Pancreas (tissue), 10 donors: ENCODE measurements around the gene CBX4. TPM values are rescaled to one million over a fixed set of nuclear protein-coding genes. Genes with fewer than 3 reads are reported as not detected.
"Not testable (repeated sequence)": the region's sequence is repeated elsewhere in the genome, so short reads cannot be mapped to it uniquely, and the experiment has no call there.

Source experiments
- ATAC-seq, 4 donors: fragments of 200-7000 bp; cut with Tn5 transposase; one replicate each; pipeline versions ENCODE4 v1.8.0 to v1.9.1; 2020; ENCODE audit warnings: mild to moderate bottlenecking in 4 of 4, moderate library complexity in 4 of 4
- DNase-seq, 6 donors: peaks; one replicate each; pipeline ENCODE4 v3.0.0-alpha.2; 2020
- FAIRE-seq: peaks from 2 replicates; lab custom pipeline; 2012; peaks lifted over from hg19 to GRCh38; lab: Jason Lieb, UNC
- H3K27ac ChIP-seq, 4 donors: fragments of 200-600 bp; sonication (generic); 1 replicate in 3 of 4; 2 replicates in 1 of 4; pipeline versions ENCODE4 v1.5.0 to v1.8.0; 2020
- H3K27me3 ChIP-seq, 4 donors: fragments of 200-600 bp; one replicate each; pipeline ENCODE4 v1.8.0; 2021
- H3K36me3 ChIP-seq, 3 donors: fragments of 200-600 bp; sonication (generic) in 1 of 3; one replicate each; pipeline versions ENCODE4 v1.5.0 to v1.8.0; 2020 to 2021
- H3K4me1 ChIP-seq, 3 donors: fragments of 200-600 bp; one replicate each; pipeline ENCODE4 v1.8.0; 2021
- H3K4me3 ChIP-seq, 4 donors: fragments of 200-600 bp; sonication (generic) in 2 of 4; one replicate each; pipeline versions ENCODE4 v1.5.0 to v1.8.0; 2020 to 2021
- H3K9me3 ChIP-seq, 4 donors: fragments of 200-600 bp; one replicate each; pipeline ENCODE4 v1.8.0; 2021
- WGBS, 2 donors: extraction: QIAGEN DNeasy Blood & Tissue Kit; methylation state at CpG; one replicate each; pipeline ENCODE4 v1.1.7; 2013; 5-methylcytosine and 5-hydroxymethylcytosine counted together
- intact Hi-C, 3 donors: fragments of 100-400 bp; cut with DNase I; formaldehyde crosslinking; loops; one replicate each; pipeline versions ENCODE4 v1.11.1 to v1.14.2; 2022
- polyA plus RNA-seq, 2 donors: library from polyadenylated mRNA; stranded (reverse); fragments of 200-250 nt; gene quantifications; one replicate each; pipeline ENCODE4 v1.2.3, GENCODE V29; 2013
- total RNA-seq, 6 donors: library from RNA; stranded (reverse); fragmentation: NEBNext Ultra II Directional in 4 of 6; extraction: Animal tissue kit (Norgen Biotek cat#: 25700) in 4 of 6; gene quantifications; one replicate each; pipeline versions ENCODE4 v1.2.1 to v1.2.4, GENCODE V29; 2021 to 2023
- TF ChIP-seq, protein P1 (sequence below), 4 donors: fragments of 200-600 bp; sonication (generic) in 3 of 4; IDR thresholded peaks; one replicate each; pipeline versions ENCODE4 v1.5.0 to v1.8.0; 2021; ENCODE audit warnings: antibody characterized with exemption in 4 of 4
- donor health status: healthy with polysubstance abuse.
- donor health status: DM: no; HTN: no; CAD: no; lungs with moderate emphysema.
- donor health status: DM: no; HTN: no; CAD: no.
- donor health status: control.
- donor health status: control.
- donor health status: Bipolar disorder and iron deficiency.
- donor health status: DM: yes; HTN: yes; CAD: no.
- donor health status: DM: no; HTN: no; CAD: no.
- donor health status: DM: no; HTN: no; CAD: no.
- donor health status: DM: yes; HTN: yes; CAD: no.

The CBX4 gene
- total and polyA plus RNA-seq, 8 donors, result 11.1 to 42.4 (median 18.0) TPM

GRCh38 chr17:79855331-79856124 lies 16.3 kb upstream of the CBX4 start:
- H3K36me3 ChIP-seq, result no peaks in the 10 kb centered on the region
- FAIRE-seq (no peak), DNase-seq (peak in 1 of 6 donors; percentile 40), ATAC-seq (no peak)
- WGBS, 2 donors, result 83 to 84% methylated on average over 21 of the region's 21 CpGs
- no peak overlapping the region for H3K27ac ChIP-seq
- no peaks in the 10 kb centered on the region for H3K4me1 ChIP-seq
- intact Hi-C loops, result loop anchor here in 1 of 3 donors (10.0 kb wide), 1 partner anchor 59 kb away; no protein-coding TSS in a partner anchor
- H3K4me3 ChIP-seq, result no peak overlapping the region
- TF ChIP-seq, protein P1, sequence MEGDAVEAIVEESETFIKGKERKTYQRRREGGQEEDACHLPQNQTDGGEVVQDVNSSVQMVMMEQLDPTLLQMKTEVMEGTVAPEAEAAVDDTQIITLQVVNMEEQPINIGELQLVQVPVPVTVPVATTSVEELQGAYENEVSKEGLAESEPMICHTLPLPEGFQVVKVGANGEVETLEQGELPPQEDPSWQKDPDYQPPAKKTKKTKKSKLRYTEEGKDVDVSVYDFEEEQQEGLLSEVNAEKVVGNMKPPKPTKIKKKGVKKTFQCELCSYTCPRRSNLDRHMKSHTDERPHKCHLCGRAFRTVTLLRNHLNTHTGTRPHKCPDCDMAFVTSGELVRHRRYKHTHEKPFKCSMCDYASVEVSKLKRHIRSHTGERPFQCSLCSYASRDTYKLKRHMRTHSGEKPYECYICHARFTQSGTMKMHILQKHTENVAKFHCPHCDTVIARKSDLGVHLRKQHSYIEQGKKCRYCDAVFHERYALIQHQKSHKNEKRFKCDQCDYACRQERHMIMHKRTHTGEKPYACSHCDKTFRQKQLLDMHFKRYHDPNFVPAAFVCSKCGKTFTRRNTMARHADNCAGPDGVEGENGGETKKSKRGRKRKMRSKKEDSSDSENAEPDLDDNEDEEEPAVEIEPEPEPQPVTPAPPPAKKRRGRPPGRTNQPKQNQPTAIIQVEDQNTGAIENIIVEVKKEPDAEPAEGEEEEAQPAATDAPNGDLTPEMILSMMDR (IDR thresholded peaks at IDR 0.05), result no peak
- no peaks in the 10 kb centered on the region for H3K27me3 ChIP-seq
- H3K9me3 ChIP-seq, result no peaks in the 10 kb centered on the region

- ATAC-seq, result no peak
Observed at GRCh38 chr17:79854080-79855060, 15.1 kb upstream of the CBX4 start.

GRCh38 chr17:79853168-79853567 lies 13.9 kb upstream of the CBX4 start:
- intact Hi-C loops, result loop anchor here in 1 of 3 donors (10.0 kb wide), 1 partner anchor 62 kb away; no protein-coding TSS in a partner anchor
- peak in 1 of 6 donors; percentile 8 for DNase-seq
- FAIRE-seq, H3K27me3 ChIP-seq, H3K36me3 ChIP-seq, H3K4me1 ChIP-seq, H3K9me3 ChIP-seq, ATAC-seq: not testable (repeated sequence)
- peak overlapping the region in 2 of 4 donors; percentile 45 to 56 for H3K27ac ChIP-seq
- H3K4me3 ChIP-seq, result peak overlapping the region in 1 of 4 donors; percentile 14
- WGBS, 2 donors, result 73 to 80% methylated on average over 10 of the region's 10 CpGs

More at GRCh38 chr17:79854080-79855060, 15.1 kb upstream of the CBX4 start:
- TF ChIP-seq, protein P1 (IDR thresholded peaks at IDR 0.05), result no peak
- H3K4me1 ChIP-seq, result no peaks in the 10 kb centered on the region
- no peak overlapping the region for H3K27ac ChIP-seq
- 77 to 78% methylated on average over 14 of the region's 14 CpGs for WGBS, 2 donors
- no peak for FAIRE-seq
- H3K9me3 ChIP-seq, result no peaks in the 10 kb centered on the region
- intact Hi-C loops, result loop anchor here in 1 of 3 donors (10.0 kb wide), 1 partner anchor 60 kb away; no protein-coding TSS in a partner anchor
- no peaks in the 10 kb centered on the region for H3K36me3 ChIP-seq
- no peak overlapping the region for H3K4me3 ChIP-seq
- DNase-seq, result peak in 1 of 6 donors; percentile 22
- H3K27me3 ChIP-seq, result no peaks in the 10 kb centered on the region

- DNase-seq (no peak), FAIRE-seq (peak; percentile 37), ATAC-seq (peak in 3 of 4 donors; percentile 63 to 76 (median 64))
- peak overlapping the region in 2 of 4 donors; percentile 45 to 56 for H3K27ac ChIP-seq
- 22 to 37% methylated on average over 5 of the region's 5 CpGs for WGBS, 2 donors
- H3K9me3 ChIP-seq, result no peaks in the 10 kb centered on the region
- H3K36me3 ChIP-seq, result no peaks in the 10 kb centered on the region
- no peaks in the 10 kb centered on the region for H3K4me1 ChIP-seq
- intact Hi-C loops, result loop anchor here in 1 of 3 donors (10.0 kb wide), 1 partner anchor 62 kb away; no protein-coding TSS in a partner anchor
- H3K4me3 ChIP-seq, result peak overlapping the region in 1 of 4 donors; percentile 14
- TF ChIP-seq, protein P1 (IDR thresholded peaks at IDR 0.05), result no peak
- no peaks in the 10 kb centered on the region for H3K27me3 ChIP-seq
Observed at GRCh38 chr17:79852748-79853147, 13.5 kb upstream of the CBX4 start.

DNA sequence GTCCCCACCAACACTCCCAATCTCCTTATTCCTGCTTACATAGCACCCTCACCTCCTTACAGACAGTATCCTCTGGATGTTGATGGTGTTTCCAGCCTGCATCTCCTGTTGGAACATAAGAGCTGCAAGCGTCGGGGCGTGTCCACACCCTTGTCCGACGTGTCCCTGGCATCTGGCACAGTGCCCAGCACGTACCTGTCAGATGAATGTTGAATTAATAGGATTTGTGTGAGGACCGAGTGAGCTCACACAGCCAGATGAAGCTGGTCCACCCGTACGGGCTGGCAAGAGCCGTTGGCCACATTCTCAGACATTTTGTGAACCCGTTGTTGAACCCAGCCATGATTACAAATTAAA lies 12.2 kb upstream of the CBX4 start:
- ATAC-seq (peak; percentile 47 to 79 (median 62)), DNase-seq (peak; percentile 39 to 88 (median 73)), FAIRE-seq (no peak)
- no peaks in the 10 kb centered on the region for H3K9me3 ChIP-seq
- peak overlapping the region in 2 of 4 donors; percentile 15 to 51 for H3K27ac ChIP-seq
- TF ChIP-seq, protein P1 (IDR thresholded peaks at IDR 0.05), result no peak
- H3K36me3 ChIP-seq, result no peaks in the 10 kb centered on the region
- intact Hi-C loops, result loop anchor here in 1 of 3 donors (10.0 kb wide), 1 partner anchor 63 kb away; no protein-coding TSS in a partner anchor
- no peaks in the 10 kb centered on the region for H3K4me1 ChIP-seq
- H3K27me3 ChIP-seq, result no peaks in the 10 kb centered on the region
- H3K4me3 ChIP-seq, result no peak overlapping the region
- 43% methylated on average over 11 of the region's 11 CpGs for WGBS, 2 donors
